IMR-90 (cell line): Measurements from ENCODE around the gene GLS2.

Source experiments
- CTCF ChIP-seq: conservative IDR thresholded peaks from 2 replicates; pipeline ENCODE4 v1.5.1; 2012; ENCODE audit warnings: mild to moderate bottlenecking, low read depth, low read length, improper control_type of control experiment
- ELK1 ChIP-seq: fragments of 150-350 bp; IDR thresholded peaks from 2 replicates; pipeline ENCODE4 v1.6.1; 2016; ENCODE audit warnings: low read depth, mild to moderate bottlenecking, low read length, moderate library complexity, borderline replicate concordance
- FOS ChIP-seq: fragments of 150-350 bp; IDR thresholded peaks from 2 replicates; pipeline ENCODE4 v1.6.1; 2016; ENCODE audit warnings: low read depth, low read length
- POLR2A ChIP-seq: IDR thresholded peaks from 2 replicates; pipeline ENCODE4 v1.6.1; 2012; ENCODE audit warnings: mild to moderate bottlenecking, low read depth, low read length
- RAD21 ChIP-seq: IDR thresholded peaks from 2 replicates; pipeline ENCODE4 v1.6.1; 2012; ENCODE audit warnings: low read length, improper control_type of control experiment
- RFX5 ChIP-seq: IDR thresholded peaks from 2 replicates; pipeline ENCODE4 v1.8.0; 2012; ENCODE audit warnings: low read depth, mild to moderate bottlenecking, low read length, moderate library complexity
- USF2 ChIP-seq: fragments of 150-350 bp; IDR thresholded peaks from 2 replicates; pipeline ENCODE4 v1.6.1; 2017; ENCODE audit warnings: mild to moderate bottlenecking, antibody characterized with exemption, low read length, low read depth

GRCh38 chr12:56474389-56474788 is 13.6 kb downstream of the GLS2 start:
- TF ChIP-seq CTCF: no peak
- TF ChIP-seq ELK1: no peak
- TF ChIP-seq RAD21: no peak
- no peak for TF ChIP-seq USF2
- TF ChIP-seq POLR2A: no peak
- TF ChIP-seq RFX5: no peak
- TF ChIP-seq FOS: no peak
